Left renal cortex interstitium (tissue), 4 donors: ENCODE data around the gene CNTRL. TPM values are rescaled to one million over a fixed set of nuclear protein-coding genes. Genes with fewer than 3 reads are reported as not detected.
"Not testable (repeated sequence)": the region's sequence is repeated elsewhere in the genome, so short reads cannot be mapped to it uniquely, and the experiment has no call there.

ENCODE experiments used
- DNase-seq, 4 donors: peaks; one replicate each; pipeline ENCODE4 v3.0.0-alpha.2; 2013; ENCODE audit warnings: low read depth in 4 of 4, low spot score in 2 of 4, missing footprints in 1 of 4
- polyA plus RNA-seq, 4 donors: library from polyadenylated mRNA; unstranded; fragments of 120-200 nt; gene quantifications; one replicate each; pipeline ENCODE4 v1.2.1, GENCODE V29; 2013; ENCODE audit not compliant: insufficient read length in 4 of 4

CNTRL gene
- 10 to 100 TPM; 28.2 to 38.3 (median 35.8) TPM for polyA plus RNA-seq

DNA sequence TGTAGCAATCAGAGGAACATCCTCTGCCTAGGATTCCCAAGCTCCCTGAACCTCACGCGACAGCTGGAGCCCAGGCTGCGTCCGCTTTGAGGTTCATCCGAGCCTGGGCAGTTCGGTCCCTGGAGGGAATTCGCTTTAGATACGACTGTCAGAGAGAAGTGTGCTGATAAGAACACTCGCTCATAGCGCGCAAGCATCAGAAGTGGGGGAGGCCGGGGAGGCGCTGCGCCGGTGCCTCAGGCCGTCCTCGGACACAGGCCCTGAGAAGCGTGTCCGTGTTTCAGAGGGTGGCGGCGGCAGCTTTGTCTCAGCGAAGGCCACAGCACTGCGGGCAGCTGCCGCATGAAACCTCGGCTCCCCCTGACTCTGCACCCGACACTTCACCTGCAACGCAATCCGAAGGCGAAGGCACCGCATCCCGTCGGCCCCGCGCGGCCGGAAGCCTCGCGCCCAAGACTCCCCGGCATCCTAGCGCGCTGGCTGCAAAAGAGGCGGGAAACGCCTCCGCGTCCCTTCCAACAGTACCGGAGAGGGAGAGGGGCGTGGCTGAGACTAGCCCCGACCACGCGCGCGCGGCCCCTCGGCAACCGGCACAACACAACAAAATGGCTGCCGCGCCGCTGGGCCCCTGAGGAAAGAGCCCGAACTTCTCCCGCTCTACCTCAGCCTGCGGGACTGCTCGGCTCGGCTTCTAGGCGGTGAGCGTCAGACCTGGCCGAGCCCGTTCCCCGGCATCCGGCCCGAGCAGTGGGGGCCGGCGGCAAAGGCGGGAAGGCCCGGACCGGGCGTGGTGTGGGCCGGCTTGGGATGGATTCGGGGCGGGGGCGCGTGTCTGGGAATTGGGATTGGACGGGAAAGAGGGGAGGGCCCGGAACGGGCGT is at the start of gene CNTRL:
Gene CNTRL (plus strand): TSS at position 586 of the 881 bp plus-strand sequence. CDS start 13,372 bp downstream, outside the sequence.
- DNase-seq, result peak; percentile 75 to 87 (median 84)

GRCh38 chr9:121026260-121026691 is 48.5 kb upstream of the CNTRL start:
- no peak for DNase-seq

- DNase-seq, result no peak
Measured at GRCh38 chr9:121026768-121027167, 48.0 kb upstream of the CNTRL start.

DNA sequence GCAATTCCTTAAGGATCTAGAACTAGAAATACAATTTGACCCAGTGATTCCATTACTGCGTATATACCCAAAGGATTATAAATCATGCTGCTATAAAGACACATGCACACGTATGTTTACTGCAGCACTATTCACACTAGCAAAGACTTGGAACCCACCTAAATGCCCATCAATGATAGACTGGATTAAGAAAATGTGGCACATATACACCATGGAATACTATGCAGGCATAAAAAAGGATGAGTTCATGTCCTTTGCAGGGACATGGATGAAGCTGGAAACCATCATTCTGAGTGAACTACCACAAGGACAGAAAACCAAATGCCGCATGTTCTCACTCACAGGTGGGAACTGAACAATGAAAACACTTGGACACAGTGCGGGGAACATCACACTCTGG is 46.5 kb upstream of the CNTRL start:
- not testable (repeated sequence) for DNase-seq

- no peak for DNase-seq
Measured at GRCh38 chr9:121029469-121029868, 45.3 kb upstream of the CNTRL start.

GRCh38 chr9:121034529-121034928 is 40.2 kb upstream of the CNTRL start:
- DNase-seq, result no peak

DNA sequence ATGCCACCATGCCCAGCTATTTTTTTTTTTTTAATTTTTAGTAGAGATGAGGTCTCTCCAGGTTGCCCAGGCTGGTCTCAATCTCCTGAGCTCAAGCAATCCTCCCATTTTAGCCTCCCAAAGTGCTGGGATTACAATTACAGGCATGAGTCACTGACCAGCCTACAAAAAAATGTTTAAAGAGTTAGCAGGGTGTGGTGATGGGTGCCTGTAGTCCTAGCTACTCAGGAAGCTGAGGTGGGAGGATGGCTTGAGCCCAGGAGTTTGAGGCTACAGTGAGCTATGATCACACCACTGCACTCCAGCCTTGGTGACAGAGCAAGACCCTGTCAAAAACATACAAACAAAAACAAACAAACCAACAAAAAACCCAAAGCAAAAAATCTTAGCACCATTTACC is 39.0 kb upstream of the CNTRL start:
- DNase-seq, result not testable (repeated sequence)

DNA sequence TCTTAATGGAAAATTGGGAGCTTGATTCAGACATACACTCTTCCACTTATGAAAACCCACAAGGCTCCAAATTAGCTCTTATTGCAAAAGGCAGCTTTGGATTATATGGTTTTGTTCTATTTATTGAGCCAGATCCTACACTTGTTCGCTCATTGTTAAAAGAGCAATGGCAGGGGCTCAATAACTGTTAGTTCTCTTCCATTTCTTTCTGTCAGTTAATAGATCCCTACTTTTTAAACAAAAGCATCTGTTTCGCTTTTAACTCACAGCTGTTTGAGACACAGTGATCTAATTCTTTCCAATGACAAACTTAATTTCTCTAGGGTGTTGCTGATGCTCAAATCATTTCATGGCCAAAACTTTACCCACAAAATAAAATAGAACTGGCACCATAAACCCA is 36.4 kb upstream of the CNTRL start:
- DNase-seq, result no peak

DNA sequence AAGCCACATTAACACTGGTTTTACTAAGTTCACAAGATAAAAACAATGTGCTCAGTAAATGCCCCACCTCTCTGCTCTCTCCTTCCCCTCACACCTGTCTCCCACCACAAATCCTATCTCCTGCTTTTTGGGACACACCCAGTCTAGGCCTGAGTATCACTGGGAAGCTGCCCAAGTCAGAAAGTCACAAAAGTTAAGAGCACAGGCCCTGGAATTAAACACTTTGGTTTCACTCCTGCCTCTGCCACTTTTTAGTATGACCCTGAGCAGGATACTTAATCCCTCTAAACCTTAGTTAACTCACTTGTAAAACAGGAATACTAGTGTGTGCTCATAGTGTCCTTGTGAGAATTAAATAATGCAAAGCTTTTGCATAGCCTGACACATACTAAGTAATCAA is 36.0 kb upstream of the CNTRL start:
- no peak for DNase-seq

DNA sequence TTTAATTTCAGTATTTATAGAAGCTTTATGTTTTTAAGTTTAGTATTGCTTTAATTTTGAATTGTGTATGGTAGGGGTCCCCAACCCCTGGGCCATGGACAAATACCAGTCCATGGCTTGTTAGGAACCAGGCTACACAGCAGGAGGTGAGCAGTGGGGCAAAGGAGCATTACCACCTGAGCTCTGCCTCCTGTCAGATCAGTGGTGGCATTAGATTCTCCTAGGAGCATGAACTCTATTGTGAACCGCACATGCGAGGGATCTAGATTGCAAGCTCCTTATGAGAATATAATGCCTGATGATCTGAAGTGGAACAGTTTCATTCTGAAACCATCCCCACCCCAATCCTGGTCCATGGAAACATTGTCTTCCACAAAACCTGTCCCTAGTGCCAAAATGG is 26.6 kb upstream of the CNTRL start:
- DNase-seq, result no peak

GRCh38 chr9:121048618-121049017 is 26.1 kb upstream of the CNTRL start:
- no peak for DNase-seq

- DNase-seq, result no peak
Measured at GRCh38 chr9:121050128-121050988, 24.4 kb upstream of the CNTRL start, which contains the start of gene C5. Gene C5, minus strand, starts transcription at chr9:121050275. Its CDS starts 29 bp downstream, at chr9:121050246.

DNA sequence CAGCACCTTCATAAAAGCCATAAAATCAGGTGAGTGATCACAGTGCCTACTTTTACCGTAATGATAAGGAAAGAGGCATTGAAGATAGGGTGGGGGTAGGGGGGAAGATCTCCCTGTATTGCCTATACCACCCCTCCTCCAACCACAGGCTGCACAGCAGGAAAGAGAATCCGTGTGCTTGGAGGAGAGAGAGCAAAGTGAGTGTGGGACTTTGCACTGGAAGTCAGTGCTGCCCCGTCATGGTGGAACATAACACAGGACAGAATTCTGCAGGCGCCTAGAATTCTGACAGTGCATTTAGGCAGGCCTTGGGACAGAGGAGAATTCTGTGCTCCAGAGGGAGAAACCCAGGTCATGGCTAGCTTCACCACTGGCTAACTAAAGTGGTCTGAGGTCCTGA is 21.2 kb upstream of the CNTRL start:
- no peak for DNase-seq

DNA sequence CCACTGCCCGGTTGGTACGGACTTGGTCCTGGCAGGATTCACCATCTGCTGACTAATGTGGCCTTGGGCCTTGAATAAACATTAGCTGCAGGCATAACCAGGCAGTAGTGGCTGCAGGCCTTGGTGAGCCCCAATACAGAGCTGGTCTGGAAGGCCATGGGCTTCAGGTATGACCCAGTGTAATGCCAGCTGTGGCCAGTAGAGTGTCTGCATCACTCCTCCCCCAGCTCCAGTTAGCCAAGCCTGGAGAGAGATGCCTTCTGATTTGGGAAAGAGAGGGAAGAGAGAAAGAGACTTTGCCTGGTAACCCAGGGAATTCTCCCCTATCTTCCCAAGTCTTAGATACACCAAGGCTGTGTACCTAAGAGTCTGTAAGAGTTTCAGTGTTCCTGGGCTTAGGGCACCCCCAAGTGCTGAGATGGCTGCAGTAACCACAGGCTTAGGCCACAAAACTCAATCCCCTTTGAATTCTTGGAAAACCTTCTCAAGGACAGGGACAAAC is 19.1 kb upstream of the CNTRL start:
- no peak for DNase-seq

DNA sequence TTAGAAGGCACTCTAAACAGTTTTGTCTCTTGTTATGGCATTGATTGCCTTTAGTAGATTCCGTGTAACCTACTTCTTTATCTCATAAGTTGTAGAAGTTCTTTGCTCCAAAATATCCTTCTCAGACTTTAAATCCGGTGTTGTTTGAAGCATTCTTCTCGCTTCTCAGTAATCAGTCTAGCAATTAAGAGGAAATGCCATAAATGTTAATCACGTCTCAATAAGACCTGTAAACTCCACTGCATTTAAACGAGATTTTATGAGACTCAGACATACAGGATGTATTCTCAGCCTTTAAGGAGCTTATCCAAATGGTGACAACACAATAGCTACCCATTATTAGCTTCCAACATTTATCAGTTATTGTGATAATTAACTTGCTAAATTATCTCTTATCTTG is 16.9 kb upstream of the CNTRL start:
- no peak for DNase-seq

- no peak for DNase-seq
Measured at GRCh38 chr9:121059513-121059912, 15.2 kb upstream of the CNTRL start.

DNA sequence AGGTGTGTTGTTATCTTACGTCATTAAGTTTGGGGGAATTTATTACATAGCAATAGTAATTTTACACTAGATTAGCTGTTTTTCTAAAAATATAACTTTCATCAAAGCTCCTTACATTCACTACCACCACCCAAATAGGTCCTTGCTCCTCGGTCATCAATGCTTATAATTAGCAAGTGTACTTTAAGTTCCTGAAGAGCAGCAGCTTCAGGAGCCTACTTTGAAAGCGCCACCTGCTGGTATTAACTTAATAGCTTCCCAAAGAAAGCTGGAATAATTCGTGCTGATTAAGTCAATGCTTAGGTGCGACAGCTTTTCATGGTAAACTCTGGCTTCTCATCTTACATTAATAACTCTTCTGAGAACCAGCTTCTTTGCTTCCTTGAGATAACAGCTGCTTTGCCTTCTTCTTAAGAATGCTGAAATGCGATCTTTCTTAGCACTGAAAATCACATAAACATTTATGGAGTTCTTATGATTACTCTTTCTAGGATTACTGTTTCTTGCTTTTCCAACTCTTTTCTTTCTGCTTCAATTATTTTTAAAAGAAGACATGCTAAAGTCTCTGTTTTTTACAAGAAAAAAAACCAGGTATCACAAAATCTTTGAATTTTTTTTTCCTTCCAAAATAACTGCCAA is 14.6 kb upstream of the CNTRL start:
- DNase-seq, result peak in 3 of 4 donors; percentile 48 to 71 (median 50)

- DNase-seq, result no peak
Measured at GRCh38 chr9:121066850-121067249, 7.9 kb upstream of the CNTRL start.

DNA sequence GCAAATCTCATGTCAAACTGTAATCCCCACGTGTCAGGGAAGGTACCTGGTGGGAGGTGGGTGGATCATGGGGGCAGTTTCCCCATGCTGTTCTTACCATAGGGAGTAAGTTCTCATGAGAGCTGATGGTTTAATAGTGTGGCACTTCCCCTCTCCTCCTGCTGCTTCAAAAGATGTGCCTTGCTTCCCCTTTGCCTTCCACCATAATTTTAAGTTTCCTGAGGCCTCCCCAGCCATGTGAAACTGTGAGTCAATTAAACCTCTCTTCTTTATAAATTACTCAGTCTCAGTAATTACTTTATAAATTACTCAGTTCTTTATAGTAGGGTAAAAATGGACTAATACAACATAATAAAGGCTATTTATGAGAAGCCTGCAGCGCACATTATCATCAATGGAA is 7.1 kb upstream of the CNTRL start:
- DNase-seq, result no peak

- DNase-seq, result no peak
Measured at GRCh38 chr9:121069396-121069795, 5.4 kb upstream of the CNTRL start.

GRCh38 chr9:121071370-121071755 is 3.4 kb upstream of the CNTRL start:
- DNase-seq, result no peak
